C4-2B (cell line): ENCODE measurements around the gene ELMO1.

Experiments
- CTCF ChIP-seq: fragments of 450-650 bp; conservative IDR thresholded peaks from 2 replicates; pipeline ENCODE4 v1.5.1; 2017; ENCODE audit warnings: mild to moderate bottlenecking
- ZFX ChIP-seq: fragments of 450-650 bp; IDR thresholded peaks from 2 replicates; pipeline ENCODE4 v1.6.1; 2017

- no peak for TF ChIP-seq CTCF
- TF ChIP-seq ZFX: no peak
These were observed 349.9 kb downstream of the ELMO1 start for GRCh38 chr7:37098762-37099161.
